Limb (tissue), 2 donors: ENCODE data around the gene TP73.

Experiments used
- DNase-seq, 2 donors: peaks; one replicate each; pipeline ENCODE4 v3.0.0-alpha.2; 2016; ENCODE audit errors: extremely low spot score in 2 of 2

TP73 gene

DNA sequence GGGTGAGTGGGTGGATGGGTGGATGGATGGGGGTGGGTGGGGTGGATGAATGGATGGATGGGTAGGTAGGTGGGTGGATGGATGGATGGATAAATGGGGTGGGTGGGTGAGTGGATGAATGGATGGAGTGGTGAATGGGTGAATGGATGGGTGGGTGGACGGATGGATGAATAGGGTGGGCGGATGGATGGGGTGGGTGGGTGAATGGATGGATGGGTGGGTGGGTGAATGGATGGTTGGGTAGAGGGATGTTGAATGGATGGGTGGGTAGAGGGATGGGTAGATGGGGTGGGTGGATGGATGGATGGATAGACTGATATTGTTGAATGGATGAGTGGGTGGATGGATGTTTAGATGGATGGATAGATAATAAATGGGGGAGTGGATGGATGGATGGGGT, 73.0 kb downstream of the TP73 start:
- no peak for DNase-seq

GRCh38 chr1:3727042-3727824, 74.9 kb downstream of the TP73 start:
- DNase-seq: no peak

- DNase-seq: no peak
Observed at GRCh38 chr1:3727825-3728776, 75.8 kb downstream of the TP73 start.

- DNase-seq: no peak
Observed at GRCh38 chr1:3729594-3730542, 77.6 kb downstream of the TP73 start.

DNA sequence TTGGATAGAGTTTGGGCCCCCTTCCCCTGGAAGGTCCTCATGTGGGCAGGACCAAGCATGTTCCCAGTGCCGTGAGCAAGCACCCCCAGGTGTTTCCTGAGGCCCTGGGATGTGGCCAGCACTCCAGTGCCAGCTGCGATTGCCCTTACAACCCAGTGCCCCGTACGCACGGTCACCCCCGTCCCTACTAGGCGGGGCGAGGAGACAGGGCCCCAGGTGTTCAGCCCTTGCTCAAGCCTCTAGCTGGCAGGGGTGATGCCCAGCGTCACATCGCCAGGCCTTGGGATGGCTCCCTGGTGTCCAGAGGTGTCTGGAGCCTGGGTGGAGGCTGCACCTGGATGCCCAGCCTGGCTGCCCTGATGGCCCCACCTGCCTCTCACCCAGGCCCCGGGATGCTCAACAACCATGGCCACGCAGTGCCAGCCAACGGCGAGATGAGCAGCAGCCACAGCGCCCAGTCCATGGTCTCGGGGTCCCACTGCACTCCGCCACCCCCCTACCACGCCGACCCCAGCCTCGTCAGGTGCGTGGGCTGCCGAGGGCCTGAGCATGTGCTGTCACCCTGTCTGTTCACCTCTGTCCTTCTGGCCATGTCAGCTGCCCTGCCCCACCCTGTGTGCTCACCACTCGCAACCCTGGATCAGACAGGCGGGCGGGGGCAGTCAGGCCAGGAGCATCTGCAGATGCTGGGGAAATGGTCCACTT, 78.4 kb downstream of the TP73 start:
- DNase-seq: no peak

DNA sequence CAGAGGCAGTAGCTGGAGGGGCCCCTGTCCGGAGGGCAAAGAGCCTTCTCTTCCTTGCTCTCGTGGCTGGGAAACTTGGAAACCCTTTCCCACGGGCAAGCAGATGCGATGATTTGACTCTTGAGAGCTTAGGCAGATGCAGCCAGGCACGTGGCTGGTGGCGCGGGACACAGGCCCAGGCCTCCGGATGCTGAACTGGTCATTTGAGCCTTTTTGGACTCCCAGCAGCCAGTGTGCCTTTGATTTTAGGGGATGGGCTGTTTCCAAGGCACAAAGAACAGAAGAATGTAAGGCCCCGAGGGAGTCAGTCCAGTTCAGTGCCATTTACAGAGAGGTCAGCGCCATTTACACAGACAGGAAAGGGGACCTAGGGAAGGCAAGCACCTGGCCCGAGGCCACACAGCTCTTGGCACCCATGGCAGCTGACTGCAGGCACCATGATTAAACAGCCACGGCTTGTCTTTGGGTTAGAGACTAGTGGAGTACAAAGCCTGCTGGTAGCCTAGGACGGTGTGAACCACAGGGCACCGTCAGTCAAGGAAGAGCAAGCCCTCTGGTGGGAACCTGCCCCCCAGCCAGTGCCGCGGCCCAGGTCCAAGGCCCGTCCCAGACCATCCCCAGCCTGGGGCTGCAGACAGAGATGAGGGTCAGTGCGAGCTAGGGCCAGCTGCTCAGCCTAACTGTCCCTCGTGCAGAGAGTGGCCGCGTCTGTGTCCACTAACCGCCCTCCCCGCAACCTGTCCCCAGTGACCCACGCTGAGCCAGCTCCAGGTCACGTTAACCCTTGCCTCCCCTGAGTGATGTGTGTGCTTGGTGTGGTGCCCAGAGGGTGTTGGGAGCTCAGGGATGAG, 79.5 kb downstream of the TP73 start:
- DNase-seq: no peak

DNA sequence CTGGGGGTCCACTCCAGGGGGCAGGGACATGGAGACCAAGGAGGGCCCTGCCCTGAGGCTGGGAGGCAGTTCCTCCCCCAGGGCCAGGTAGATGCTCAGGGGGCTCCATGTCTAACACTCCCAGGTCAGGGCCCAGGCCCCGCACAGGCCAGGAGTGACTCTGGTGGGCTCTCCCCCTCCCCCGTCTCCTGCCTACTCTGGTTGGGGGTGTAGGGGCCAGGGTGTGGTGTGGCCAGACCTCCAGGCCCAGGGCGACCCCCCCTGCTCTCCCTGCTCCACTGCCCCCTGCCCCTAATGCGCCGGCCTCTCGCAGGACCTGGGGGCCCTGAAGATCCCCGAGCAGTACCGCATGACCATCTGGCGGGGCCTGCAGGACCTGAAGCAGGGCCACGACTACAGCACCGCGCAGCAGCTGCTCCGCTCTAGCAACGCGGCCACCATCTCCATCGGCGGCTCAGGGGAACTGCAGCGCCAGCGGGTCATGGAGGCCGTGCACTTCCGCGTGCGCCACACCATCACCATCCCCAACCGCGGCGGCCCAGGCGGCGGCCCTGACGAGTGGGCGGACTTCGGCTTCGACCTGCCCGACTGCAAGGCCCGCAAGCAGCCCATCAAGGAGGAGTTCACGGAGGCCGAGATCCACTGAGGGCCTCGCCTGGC, 80.2 kb downstream of the TP73 start:
- DNase-seq: no peak

DNA sequence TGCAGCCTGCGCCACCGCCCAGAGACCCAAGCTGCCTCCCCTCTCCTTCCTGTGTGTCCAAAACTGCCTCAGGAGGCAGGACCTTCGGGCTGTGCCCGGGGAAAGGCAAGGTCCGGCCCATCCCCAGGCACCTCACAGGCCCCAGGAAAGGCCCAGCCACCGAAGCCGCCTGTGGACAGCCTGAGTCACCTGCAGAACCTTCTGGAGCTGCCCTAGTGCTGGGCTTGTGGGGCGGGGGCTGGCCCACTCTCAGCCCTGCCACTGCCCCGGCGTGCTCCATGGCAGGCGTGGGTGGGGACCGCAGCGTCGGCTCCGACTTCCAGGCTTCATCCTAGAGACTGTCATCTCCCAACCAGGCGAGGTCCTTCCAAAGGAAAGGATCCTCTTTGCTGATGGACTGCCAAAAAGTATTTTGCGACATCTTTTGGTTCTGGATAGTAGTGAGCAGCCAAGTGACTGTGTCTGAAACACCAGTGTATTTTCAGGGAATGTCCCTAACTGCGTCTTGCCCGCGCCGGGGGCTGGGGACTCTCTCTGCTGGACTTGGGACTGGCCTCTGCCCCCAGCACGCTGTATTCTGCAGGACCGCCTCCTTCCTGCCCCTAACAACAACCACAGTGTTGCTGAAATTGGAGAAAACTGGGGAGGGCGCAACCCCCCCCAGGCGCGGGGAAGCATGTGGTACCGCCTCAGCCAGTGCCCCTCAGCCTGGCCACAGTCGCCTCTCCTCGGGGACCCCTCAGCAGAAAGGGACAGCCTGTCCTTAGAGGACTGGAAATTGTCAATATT, 81.0 kb downstream of the TP73 start:
- DNase-seq: no peak

DNA sequence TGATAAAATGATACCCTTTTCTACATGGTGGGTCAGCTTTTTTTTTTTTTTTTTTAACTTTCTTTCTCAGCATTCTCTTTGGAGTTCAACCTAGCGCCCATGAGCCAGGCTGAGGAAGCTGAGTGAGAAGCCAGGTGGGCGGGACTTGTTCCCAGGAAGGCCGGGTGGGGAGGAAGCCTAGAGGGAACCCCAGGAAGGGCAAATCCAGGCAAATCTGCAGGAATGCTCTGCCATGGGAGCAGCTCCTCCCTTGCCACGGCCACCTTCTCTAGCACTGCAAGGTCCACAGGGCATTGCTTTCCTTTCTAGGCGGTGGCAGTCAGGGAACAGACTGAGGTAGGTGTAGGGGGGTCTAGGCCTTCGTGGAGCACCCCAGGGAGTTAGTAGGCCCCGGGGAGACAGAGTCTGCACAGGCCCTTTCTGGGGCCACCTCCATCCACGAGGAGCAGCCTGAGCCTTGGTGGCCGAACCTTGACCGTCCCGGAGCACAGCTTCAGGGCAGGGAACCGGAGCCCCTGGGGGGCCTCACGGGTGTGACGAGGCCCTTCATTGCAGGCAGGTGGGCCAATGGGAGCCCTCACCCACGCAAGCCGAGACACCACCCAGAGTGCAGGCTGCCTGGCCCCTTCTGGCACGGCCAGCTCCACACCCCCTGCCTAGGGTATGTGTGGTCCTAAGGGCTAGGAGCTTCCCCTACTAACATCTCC, 81.7 kb downstream of the TP73 start:
- no peak for DNase-seq

- no peak for DNase-seq
Observed at GRCh38 chr1:3734602-3735001, 82.3 kb downstream of the TP73 start.

- DNase-seq: no peak
Observed at GRCh38 chr1:3735027-3735681, 82.8 kb downstream of the TP73 start.

- DNase-seq: no peak
Observed at GRCh38 chr1:3735688-3736087, 83.4 kb downstream of the TP73 start.

DNA sequence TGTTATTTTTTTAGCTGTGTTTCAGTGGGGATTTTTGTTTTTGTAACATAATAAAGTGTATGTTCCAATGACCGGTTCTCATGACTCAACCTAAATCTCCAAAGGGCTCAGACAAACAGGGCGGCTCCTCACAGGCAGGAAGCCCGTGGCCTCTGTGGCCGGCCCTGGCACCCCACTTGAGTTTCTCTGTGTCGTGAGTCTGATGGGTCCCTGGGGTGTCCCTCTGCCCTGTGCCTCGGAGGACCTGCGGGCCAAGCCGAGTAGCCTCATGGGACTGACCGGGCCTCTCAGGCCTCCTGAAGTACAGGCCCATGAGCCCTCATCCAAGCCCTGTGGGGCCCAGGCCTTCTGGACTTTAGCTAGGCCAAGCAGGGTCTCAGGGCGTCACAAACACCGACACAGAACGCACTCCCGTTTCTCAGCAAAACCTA, 83.8 kb downstream of the TP73 start:
- no peak for DNase-seq

GRCh38 chr1:3736708-3737107, 84.4 kb downstream of the TP73 start:
- DNase-seq: no peak

- no peak for DNase-seq
Observed at GRCh38 chr1:3738943-3739342, 86.6 kb downstream of the TP73 start.

GRCh38 chr1:3740042-3740441, 87.7 kb downstream of the TP73 start:
- no peak for DNase-seq

DNA sequence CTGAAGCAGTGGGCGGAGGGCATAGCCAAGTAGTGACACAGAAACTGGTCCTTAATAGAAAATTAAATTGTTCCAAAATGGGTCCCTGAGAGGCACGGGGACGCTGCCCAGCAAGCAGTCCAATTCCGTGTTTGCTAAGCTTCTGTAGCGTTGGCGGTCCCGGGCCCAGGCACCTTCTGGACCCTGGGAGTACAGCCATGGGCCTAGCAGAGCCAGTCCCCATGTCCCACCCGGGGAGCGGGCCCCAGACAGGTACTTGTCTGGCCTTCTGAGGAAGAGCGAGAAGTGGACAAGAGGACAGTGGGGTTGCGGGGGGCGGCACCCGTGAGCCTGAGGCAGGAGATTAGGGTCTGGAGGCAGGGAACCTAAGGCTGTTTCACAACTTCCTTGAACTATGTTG, 88.4 kb downstream of the TP73 start:
- no peak for DNase-seq
